Heart left ventricle (tissue), 16 donors: ENCODE measurements around the gene OLFML2A. TPM values are rescaled to one million over a fixed set of nuclear protein-coding genes. Genes with fewer than 3 reads are reported as not detected.
A peak's percentile ranks its signal among the peaks of the same experiment; 100 is the strongest.
"Not testable (repeated sequence)": the region's sequence is repeated elsewhere in the genome, so short reads cannot be mapped to it uniquely, and the experiment has no call there.

ENCODE experiments used
- ATAC-seq, 4 donors: fragments of 200-7000 bp; cut with Tn5 transposase; one replicate each; pipeline ENCODE4 v1.9.1; 2020 to 2022; ENCODE audit warnings: moderate library complexity in 4 of 4, mild to moderate bottlenecking in 3 of 4, moderate number of reproducible peaks in 1 of 4
- DNase-seq, 5 donors: peaks; one replicate each; pipeline ENCODE4 v3.0.0-alpha.2; 2020
- H3K27ac ChIP-seq, 12 donors: fragments of 200-600 bp; sonication (generic) in 4 of 12; one replicate each; pipeline versions ENCODE4 v1.5.0 to v1.8.0; 2016 to 2022; ENCODE audit warnings: mild to moderate bottlenecking in 2 of 12
- H3K27me3 ChIP-seq, 9 donors: fragments of 200-600 bp; sonication (generic) in 2 of 9; one replicate each; pipeline versions ENCODE4 v1.5.1 to v1.8.0; 2016 to 2022; ENCODE audit warnings: mild to moderate bottlenecking in 3 of 9
- H3K36me3 ChIP-seq, 9 donors: fragments of 200-600 bp; sonication (generic) in 2 of 9; one replicate each; pipeline versions ENCODE4 v1.5.0 to v1.8.0; 2018 to 2022; ENCODE audit warnings: mild to moderate bottlenecking in 2 of 9
- H3K4me1 ChIP-seq, 12 donors: fragments of 200-600 bp; sonication (generic) in 4 of 12; one replicate each; pipeline versions ENCODE4 v1.5.0 to v1.8.0; 2016 to 2022; ENCODE audit warnings: mild to moderate bottlenecking in 3 of 12
- H3K4me3 ChIP-seq, 12 donors: fragments of 200-600 bp; sonication (generic) in 4 of 12; one replicate each; pipeline versions ENCODE4 v1.5.0 to v1.8.0; 2017 to 2022; ENCODE audit warnings: mild to moderate bottlenecking in 9 of 12, moderate library complexity in 4 of 12
- H3K9me3 ChIP-seq, 12 donors: fragments of 200-600 bp; sonication (generic) in 4 of 12; one replicate each; pipeline versions ENCODE4 v1.5.0 to v1.8.0; 2016 to 2022; ENCODE audit warnings: mild to moderate bottlenecking in 1 of 12
- CTCF ChIP-seq, 12 donors: fragments of 200-600 bp; sonication (generic) in 4 of 12; IDR thresholded peaks; one replicate each; pipeline versions ENCODE4 v1.5.0 to v1.8.0; 2018 to 2022; ENCODE audit warnings: antibody characterized with exemption in 12 of 12, mild to moderate bottlenecking in 5 of 12
- POLR2A ChIP-seq, 2 donors: fragments of 450-650 bp; IDR thresholded peaks; one replicate each; pipeline ENCODE4 v1.6.1; 2017; ENCODE audit warnings: antibody characterized with exemption in 2 of 2, mild to moderate bottlenecking in 2 of 2, moderate library complexity in 2 of 2
- WGBS, 4 donors: extraction: QIAGEN DNeasy Blood & Tissue Kit in 2 of 4; methylation state at CpG; one replicate each; pipeline versions ENCODE4 v1.1.5 to v1.1.7; 2013 to 2018; 5-methylcytosine and 5-hydroxymethylcytosine counted together
- intact Hi-C, 10 donors: fragments of 100-400 bp; cut with DNase I; formaldehyde crosslinking; loops; one replicate each; pipeline versions ENCODE4 v1.11.1 to v1.14.2; 2022
- polyA plus RNA-seq, 2 donors: library from polyadenylated mRNA; stranded (reverse); fragments of 200-250 nt; gene quantifications; one replicate each; pipeline ENCODE4 v1.2.3, GENCODE V29; 2013
- total RNA-seq, 9 donors: library from RNA; depleted of rRNA in 2 of 9; stranded (reverse); fragments of >200 nt in 2 of 9; fragmentation: NEBNext Ultra II Directional in 3 of 9; extraction: Animal tissue kit (Norgen Biotek cat#: 25700) in 3 of 9; gene quantifications; one replicate each; pipeline versions ENCODE4 v1.1.0 to v1.2.4, GENCODE V29; 2016 to 2023
- donor health status: ischemic (EF 13 %, LVEDD 7.1; RV severe dilation, severe dysfunction).
- donor health status: healthy with polysubstance abuse.
- donor health status: DM: no; HTN: yes; CAD: no.
- donor health status: DM: no; HTN: no; CAD: no.
- donor health status: ischemic (EF 25% LVEDD 6.9; RV normal size, moderate dysfunction).
- donor health status: ischemic (EF 25% LVEDD 5.7; RV mildly dilated, moderate dysfunction).
- donor health status: healthy.
- donor health status: DM: yes; HTN: yes; CAD: no.
- donor health status: ischemic (EF 35%, LVEDD 5.7; RV mildly dilated, moderate dysfunction).
- donor health status: nonischemic (EF 11% LVEDD 7.7; RV severe dilation, severe dysfunction).
- donor health status: DM: yes; HTN: yes; CAD: no.
- donor health status: PGD.
- donor health status: ischemic (EF 29% LVEDD 5.4; RV normal size, mild dysfunction).
- donor health status: nonischemic (EF 23%, LVEDD 6.1; RV moderate dilation, normal function).

Gene OLFML2A
- total and polyA plus RNA-seq, 11 donors, result 8.5 to 71.1 (median 34.1) TPM

GRCh38 chr9:124771867-124772679 is 4.9 kb upstream of the OLFML2A start:
- DNase-seq, result peak; percentile 65 to 81 (median 73)
- 21 to 25% (median 23%) methylated on average over 35 to 39 of the region's 39 CpGs for WGBS, 4 donors
- H3K4me1 ChIP-seq, result peaks cover 0 to 57% (median 23%) of the 10 kb centered on the region in 12 donors
- H3K4me3 ChIP-seq, result peak overlapping the region; percentile 18 to 94 (median 88)
- H3K27me3 ChIP-seq, result peaks cover 0 to 27% (median 9%) of the 10 kb centered on the region in 9 donors
- ATAC-seq, result peak in 3 of 4 donors; percentile 25 to 43 (median 31)
- H3K9me3 ChIP-seq, result no peaks in the 10 kb centered on the region
- H3K36me3 ChIP-seq, result no peaks in the 10 kb centered on the region
- TF ChIP-seq CTCF (IDR thresholded peaks at IDR 0.05), result peak; percentile 89 to 99 (median 96)
- TF ChIP-seq POLR2A (IDR thresholded peaks at IDR 0.05), result no peak
- intact Hi-C loops, result loop anchor here (1.0 to 10.0 kb wide), 13 partner anchors 81 to 605 kb away; partner anchors contain the start of genes SCAI (in 6 of the 10), GOLGA1 (in 2 of the 10), RPL35 (in 1 of the 10) and WDR38 (in 1 of the 10)
- peak overlapping the region in 11 of 12 donors; percentile 50 to 82 (median 70) for H3K27ac ChIP-seq

- H3K27ac ChIP-seq, DNase-seq, H3K9me3 ChIP-seq, H3K36me3 ChIP-seq, ATAC-seq, H3K4me3 ChIP-seq: not testable (repeated sequence)
- whole genome bisulfite sequencing, 4 donors, result 87 to 91% (median 91%) methylated on average over 15 of the region's 15 CpGs
- Histone ChIP-seq H3K4me1 (peaks cover 0 to 55% (median 27%) of the 10 kb centered on the region in 12 donors), H3K27me3 (peaks cover 0 to 25% (median 6%) of the 10 kb centered on the region in 9 donors)
- intact Hi-C loops, result loop anchor here (1.0 to 10.0 kb wide), 11 partner anchors 80 to 604 kb away; partner anchors contain the start of genes SCAI (in 6 of the 10), GOLGA1 (in 1 of the 10) and WDR38 (in 1 of the 10)
These were observed 4.1 kb upstream of the OLFML2A start for GRCh38 chr9:124772877-124773276.

GRCh38 chr9:124773473-124774128 is 3.3 kb upstream of the OLFML2A start:
- intact Hi-C loops, result loop anchor here in 9 of 10 donors (1.0 to 10.0 kb wide), 11 partner anchors 79 to 604 kb away; partner anchors contain the start of genes WDR38 (in 8 of the 9), SCAI (in 5 of the 9) and GOLGA1 (in 1 of the 9)
- no peak for TF ChIP-seq POLR2A (IDR thresholded peaks at IDR 0.05)
- TF ChIP-seq CTCF (IDR thresholded peaks at IDR 0.05), result no peak
- Histone ChIP-seq H3K4me3 (no peak overlapping the region), H3K27me3 (peaks cover 0 to 18% (median 0%) of the 10 kb centered on the region in 9 donors), H3K27ac (no peak overlapping the region), H3K9me3 (no peaks in the 10 kb centered on the region), H3K4me1 (peaks cover 0 to 53% (median 30%) of the 10 kb centered on the region in 12 donors), H3K36me3 (no peaks in the 10 kb centered on the region)
- no peak for DNase-seq
- WGBS, 4 donors, result 85 to 91% (median 86%) methylated on average over 1 of the region's 1 CpG
- no peak for ATAC-seq

GRCh38 chr9:124774129-124774978 is 2.6 kb upstream of the OLFML2A start:
- intact Hi-C loops, result loop anchor here in 9 of 10 donors (1.0 to 10.0 kb wide), 10 partner anchors 78 to 603 kb away; partner anchors contain the start of genes WDR38 (in 8 of the 9), SCAI (in 4 of the 9) and GOLGA1 (in 1 of the 9)
- TF ChIP-seq POLR2A (IDR thresholded peaks at IDR 0.05), result no peak
- TF ChIP-seq CTCF (IDR thresholded peaks at IDR 0.05), result peak; percentile 75 to 93 (median 88)
- Histone ChIP-seq H3K4me1 (peaks cover 0 to 56% (median 33%) of the 10 kb centered on the region in 12 donors), H3K9me3 (no peaks in the 10 kb centered on the region), H3K4me3 (no peak overlapping the region), H3K27ac (peak overlapping the region in 2 of 12 donors; percentile 16 to 39), H3K27me3 (peaks cover 0 to 12% (median 0%) of the 10 kb centered on the region in 9 donors), H3K36me3 (no peaks in the 10 kb centered on the region)
- DNase-seq (peak; percentile 82 to 88 (median 84)), ATAC-seq (peak in 3 of 4 donors; percentile 18 to 30 (median 19))
- WGBS, 4 donors, result 33 to 38% (median 35%) methylated on average over 15 of the region's 15 CpGs
